Glomerular visceral epithelial cell (primary cell): ENCODE results near the gene EIF2AK3.
"Not testable (repeated sequence)": the region's sequence is repeated elsewhere in the genome, so short reads cannot be mapped to it uniquely, and the experiment has no call there.

Experiments
- DNase-seq: peaks from one replicate; pipeline ENCODE4 v3.0.0-alpha.2; 2016; ENCODE audit errors: extremely low spot score

Gene EIF2AK3

DNA sequence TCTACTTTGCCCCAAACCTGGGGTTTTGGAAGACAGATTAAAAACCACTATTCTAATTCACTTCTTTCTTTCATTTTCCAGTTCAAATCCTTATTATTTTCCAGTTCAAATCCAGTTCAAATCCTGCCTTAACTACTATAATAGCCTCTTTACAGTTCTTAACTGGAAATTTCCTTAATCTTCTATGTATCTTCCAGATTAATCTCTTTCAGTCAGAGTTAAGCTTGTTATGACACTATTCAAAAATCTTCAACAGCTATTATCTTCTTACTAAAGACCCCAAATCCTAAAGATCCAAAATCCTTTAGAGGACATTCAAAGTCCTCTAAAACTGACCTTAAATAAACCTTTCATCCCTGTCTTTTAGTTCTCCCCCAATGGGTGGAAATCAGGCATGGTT, 30.1 kb downstream of the EIF2AK3 start:
- no peak for DNase-seq

- no peak for DNase-seq
These were observed 31.0 kb downstream of the EIF2AK3 start for GRCh38 chr2:88596141-88596830.

- no peak for DNase-seq
These were observed 35.6 kb downstream of the EIF2AK3 start for GRCh38 chr2:88591698-88592097.

DNA sequence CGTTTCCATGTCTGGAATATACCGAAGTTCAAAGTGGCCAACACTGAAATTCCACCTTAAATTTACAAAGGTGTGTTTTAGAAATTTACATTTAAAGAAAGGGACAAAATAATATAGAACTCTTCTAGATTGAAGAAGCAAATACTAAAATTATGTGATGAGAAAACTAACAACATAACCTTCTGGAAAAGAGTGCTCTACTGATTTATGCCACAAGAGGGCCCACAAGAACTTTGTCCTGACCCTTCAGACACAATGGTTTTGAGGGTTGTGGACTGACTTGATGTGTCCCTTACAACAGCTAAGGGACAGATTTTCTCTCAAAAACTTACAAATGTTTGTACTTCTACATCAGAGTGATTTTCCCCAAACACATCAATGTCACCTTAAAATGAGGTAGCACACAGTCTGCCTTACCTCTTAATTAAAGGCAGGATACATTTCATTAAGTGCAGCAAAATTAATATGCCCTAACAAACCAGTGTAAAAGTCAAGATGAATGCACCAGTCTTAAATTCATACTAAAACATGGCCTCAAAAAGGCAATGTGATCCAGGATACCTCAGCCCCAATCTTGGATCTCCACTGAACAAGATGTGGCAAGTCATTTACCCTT, 36.2 kb downstream of the EIF2AK3 start:
- peak; percentile 61 for DNase-seq

GRCh38 chr2:88585969-88586368, 41.3 kb downstream of the EIF2AK3 start:
- no peak for DNase-seq

GRCh38 chr2:88582030-88582429, 45.2 kb downstream of the EIF2AK3 start:
- no peak for DNase-seq

DNA sequence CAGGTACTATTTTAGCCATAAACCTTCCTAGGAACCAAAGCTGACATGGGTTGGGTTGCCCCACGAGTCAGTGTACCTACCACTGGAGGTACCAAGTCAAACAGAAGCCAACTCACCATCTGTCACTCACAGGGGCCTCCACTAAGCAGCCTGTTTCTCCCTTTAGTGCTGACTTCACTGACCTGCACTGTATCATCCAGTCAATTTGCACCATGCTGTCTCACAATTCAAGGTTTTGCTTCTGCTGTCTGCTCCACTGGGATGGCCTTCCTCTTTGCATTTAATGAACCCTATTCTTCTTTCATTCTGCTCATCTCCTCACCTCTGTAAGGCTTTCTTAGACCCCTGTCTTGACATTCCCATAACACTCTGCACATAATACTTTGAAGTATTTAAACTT, 47.2 kb downstream of the EIF2AK3 start:
- DNase-seq = no peak

DNA sequence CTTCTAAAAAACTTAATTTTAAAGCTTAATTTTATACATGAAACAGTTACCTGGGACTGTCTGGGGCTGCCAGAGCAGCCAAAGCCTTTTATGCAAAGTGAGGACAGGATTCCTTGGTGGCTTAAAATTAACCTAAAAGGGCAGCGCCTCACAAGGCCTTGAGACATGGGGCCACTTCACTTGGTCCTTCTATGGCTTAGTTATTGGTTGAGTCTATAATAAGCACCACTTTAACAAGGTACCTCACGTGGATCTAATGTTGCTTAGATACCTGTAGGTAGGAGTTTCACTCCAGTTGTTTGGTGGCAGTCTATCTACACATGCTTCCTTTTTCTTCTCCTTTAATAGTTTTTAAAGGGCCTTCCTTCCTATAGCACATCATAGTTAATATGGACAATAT, 51.6 kb downstream of the EIF2AK3 start:
- DNase-seq = no peak

- DNase-seq = no peak
These were observed 52.2 kb downstream of the EIF2AK3 start for GRCh38 chr2:88575051-88575450.

- no peak for DNase-seq
These were observed 52.8 kb downstream of the EIF2AK3 start for GRCh38 chr2:88574445-88574844.

GRCh38 chr2:88568179-88568578, 59.1 kb downstream of the EIF2AK3 start:
- no peak for DNase-seq

GRCh38 chr2:88564402-88564801, 62.9 kb downstream of the EIF2AK3 start:
- no peak for DNase-seq

GRCh38 chr2:88563129-88563528, 64.1 kb downstream of the EIF2AK3 start:
- no peak for DNase-seq

DNA sequence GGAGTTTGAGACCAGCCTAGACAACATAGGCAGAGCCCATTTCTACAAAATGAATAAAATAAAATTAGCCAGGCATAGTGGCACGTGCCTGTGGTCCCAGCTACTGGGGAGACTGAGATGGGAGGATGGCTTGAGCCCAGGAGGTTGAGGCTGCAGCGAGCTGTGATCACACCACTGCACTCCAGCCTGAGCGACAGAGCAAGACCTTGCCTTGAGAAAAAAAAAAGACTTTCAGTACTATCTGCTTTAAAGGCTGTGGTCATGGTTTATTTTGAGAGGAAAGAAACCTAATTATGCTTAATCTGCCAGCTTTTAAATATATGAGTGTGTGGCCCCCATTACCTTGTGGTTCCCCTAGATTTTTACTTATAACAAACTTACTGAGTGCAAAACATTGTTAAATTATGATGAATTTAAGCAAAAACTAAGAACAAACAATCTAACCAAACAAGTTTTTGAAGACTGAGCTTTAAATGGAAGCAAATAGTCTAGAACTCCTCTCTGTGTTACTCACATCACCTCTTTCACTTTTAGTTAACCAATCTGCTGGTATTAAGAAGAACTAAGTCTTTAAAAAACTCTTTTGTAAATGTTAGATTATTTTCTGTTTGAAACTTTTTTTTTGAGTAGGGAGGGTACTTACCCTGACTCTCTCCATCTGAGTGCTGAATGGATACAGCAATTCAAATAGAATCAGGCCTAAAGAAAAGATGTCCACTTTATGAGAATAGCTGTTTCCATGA, 65.4 kb downstream of the EIF2AK3 start:
- no peak for DNase-seq

GRCh38 chr2:88560619-88561307, 66.5 kb downstream of the EIF2AK3 start:
- DNase-seq = no peak

GRCh38 chr2:88557290-88557689, 70.0 kb downstream of the EIF2AK3 start:
- DNase-seq = no peak

DNA sequence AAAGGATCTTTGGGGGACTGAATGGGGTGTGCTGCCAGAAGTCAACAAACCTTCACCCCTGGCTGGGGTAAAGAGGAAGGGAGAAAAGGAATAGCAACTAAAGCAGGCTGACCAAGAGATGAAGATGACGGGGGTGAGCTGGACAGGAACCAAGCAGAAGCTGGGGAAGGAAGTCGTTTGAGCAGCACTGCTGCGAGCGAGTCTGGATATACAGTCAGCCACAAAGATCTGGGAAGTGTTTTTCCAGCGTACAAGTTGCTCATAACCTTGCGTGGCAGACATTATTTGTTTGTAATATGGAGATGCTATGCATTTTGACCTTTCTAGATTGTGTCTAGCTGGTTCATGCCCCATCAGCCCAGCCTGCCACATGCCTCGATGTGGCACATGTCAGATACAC, 71.2 kb downstream of the EIF2AK3 start:
- no peak for DNase-seq

GRCh38 chr2:88554189-88554588, 73.1 kb downstream of the EIF2AK3 start:
- DNase-seq = no peak

- DNase-seq = no peak
These were observed 77.5 kb downstream of the EIF2AK3 start for GRCh38 chr2:88549616-88550292.

- DNase-seq = not testable (repeated sequence)
These were observed 81.0 kb downstream of the EIF2AK3 start for GRCh38 chr2:88546291-88546690.

DNA sequence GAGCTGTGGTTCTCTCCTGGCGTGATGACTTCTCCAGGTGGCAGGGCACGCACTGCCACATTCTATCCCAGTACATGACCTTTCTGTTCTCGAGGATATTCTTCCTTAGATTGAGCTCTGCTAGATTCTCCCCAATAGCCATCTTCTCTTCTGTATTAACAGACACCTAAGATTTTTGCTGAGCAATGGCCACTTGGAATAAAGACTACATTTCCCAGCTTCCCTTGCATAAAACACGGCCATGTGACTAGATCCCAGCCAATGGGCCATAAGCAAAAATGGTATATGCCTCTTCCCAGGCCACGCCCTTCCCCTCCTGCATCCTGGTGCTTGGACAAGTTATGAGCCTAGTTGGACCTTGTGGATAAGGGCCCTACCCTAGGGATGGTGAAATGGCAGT, 82.1 kb downstream of the EIF2AK3 start:
- peak; percentile 4 for DNase-seq

- no peak for DNase-seq
These were observed 83.7 kb downstream of the EIF2AK3 start for GRCh38 chr2:88543541-88544057.
